Stimulated activated CD4-positive, alpha-beta T cell treated with anti-CD3 and anti-CD28 coated beads, Interleukin-2, amount 100 ng/mL, for 24 hours (primary cell): Measurements from ENCODE around the gene LRRC38.
"Not testable (repeated sequence)": the region's sequence is repeated elsewhere in the genome, so short reads cannot be mapped to it uniquely, and the experiment has no call there.

Experiments
- DNase-seq, 2 donors: peaks; one replicate each; pipeline ENCODE4 v3.0.0-alpha.2; 2020

LRRC38 gene

GRCh38 chr1:13456904-13457532, 56.8 kb downstream of the LRRC38 start:
- no peak for DNase-seq

GRCh38 chr1:13451399-13451965, 62.3 kb downstream of the LRRC38 start:
- DNase-seq = no peak

- no peak for DNase-seq
Observed at GRCh38 chr1:13450204-13450603, 63.6 kb downstream of the LRRC38 start.

GRCh38 chr1:13443335-13443979, 70.3 kb downstream of the LRRC38 start:
- DNase-seq = no peak

- DNase-seq = not testable (repeated sequence)
Observed at GRCh38 chr1:13439104-13439783, 74.6 kb downstream of the LRRC38 start.

- no peak for DNase-seq
Observed at GRCh38 chr1:13435458-13435857, 78.3 kb downstream of the LRRC38 start.

- not testable (repeated sequence) for DNase-seq
Observed at GRCh38 chr1:13433694-13434358, 80.0 kb downstream of the LRRC38 start.

GRCh38 chr1:13432251-13432650, 81.6 kb downstream of the LRRC38 start:
- DNase-seq = no peak

GRCh38 chr1:13430495-13430894, 83.3 kb downstream of the LRRC38 start:
- DNase-seq = no peak
